Vagina (tissue), 2 donors: Measurements from ENCODE around the gene SIM1.

Experiments
- POLR2A ChIP-seq, 2 donors: fragments of 450-650 bp; IDR thresholded peaks; one replicate each; pipeline ENCODE4 v1.6.1; 2017; ENCODE audit warnings: antibody characterized with exemption in 2 of 2, mild to moderate bottlenecking in 2 of 2, moderate library complexity in 2 of 2
- POLR2AphosphoS5 ChIP-seq, 2 donors: sonication (generic); formaldehyde crosslinking; IDR thresholded peaks; one replicate each; pipeline ENCODE4 v1.9.0; 2017; ENCODE audit warnings: antibody characterized with exemption in 2 of 2, mild to moderate bottlenecking in 2 of 2, low read depth in 1 of 2; ENCODE audit not compliant: insufficient read depth in 1 of 2
- TF ChIP-seq, protein P1 (sequence below), 3 experiments: fragments of 450-650 bp in 2 of 3; fragments of 200-600 bp in 1 of 3; sonication (generic) in 1 of 3; IDR thresholded peaks; one replicate each; pipeline ENCODE4 v1.5.1; 2017 to 2019; ENCODE audit warnings: antibody characterized with exemption in 3 of 3, mild to moderate bottlenecking in 2 of 3, moderate library complexity in 2 of 3

DNA sequence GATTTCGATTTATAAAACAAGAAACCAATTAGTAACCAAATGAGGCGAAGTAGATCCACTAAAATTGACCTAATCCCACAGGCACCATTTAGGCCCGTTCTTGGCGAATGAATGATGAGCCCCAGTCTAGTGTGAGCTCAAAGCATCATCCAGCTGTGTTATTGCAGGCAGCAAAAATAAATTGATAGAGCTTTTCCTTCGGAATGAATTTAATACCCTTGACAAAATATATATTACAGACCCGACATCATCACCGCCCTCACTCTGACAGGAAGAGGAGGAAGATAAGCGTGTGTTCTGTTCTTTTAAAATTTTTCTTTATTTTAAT is 7.8 kb downstream of the SIM1 start:
- TF ChIP-seq, protein P1, sequence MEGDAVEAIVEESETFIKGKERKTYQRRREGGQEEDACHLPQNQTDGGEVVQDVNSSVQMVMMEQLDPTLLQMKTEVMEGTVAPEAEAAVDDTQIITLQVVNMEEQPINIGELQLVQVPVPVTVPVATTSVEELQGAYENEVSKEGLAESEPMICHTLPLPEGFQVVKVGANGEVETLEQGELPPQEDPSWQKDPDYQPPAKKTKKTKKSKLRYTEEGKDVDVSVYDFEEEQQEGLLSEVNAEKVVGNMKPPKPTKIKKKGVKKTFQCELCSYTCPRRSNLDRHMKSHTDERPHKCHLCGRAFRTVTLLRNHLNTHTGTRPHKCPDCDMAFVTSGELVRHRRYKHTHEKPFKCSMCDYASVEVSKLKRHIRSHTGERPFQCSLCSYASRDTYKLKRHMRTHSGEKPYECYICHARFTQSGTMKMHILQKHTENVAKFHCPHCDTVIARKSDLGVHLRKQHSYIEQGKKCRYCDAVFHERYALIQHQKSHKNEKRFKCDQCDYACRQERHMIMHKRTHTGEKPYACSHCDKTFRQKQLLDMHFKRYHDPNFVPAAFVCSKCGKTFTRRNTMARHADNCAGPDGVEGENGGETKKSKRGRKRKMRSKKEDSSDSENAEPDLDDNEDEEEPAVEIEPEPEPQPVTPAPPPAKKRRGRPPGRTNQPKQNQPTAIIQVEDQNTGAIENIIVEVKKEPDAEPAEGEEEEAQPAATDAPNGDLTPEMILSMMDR (IDR thresholded peaks at IDR 0.05) = no peak
- TF ChIP-seq POLR2A (IDR thresholded peaks at IDR 0.05) = no peak
- TF ChIP-seq POLR2AphosphoS5 (IDR thresholded peaks at IDR 0.05; ENCODE audit: insufficient read depth in 1 of 2, low read depth in 1 of 2) = no peak
